Inferior parietal cortex (tissue), 1 donor: ENCODE data around the gene ZNF514.

Source experiments
- DNase-seq: peaks from one replicate; pipeline ENCODE4 v3.0.0-alpha.2; 2016; ENCODE audit errors: extremely low spot score

Gene ZNF514

DNA sequence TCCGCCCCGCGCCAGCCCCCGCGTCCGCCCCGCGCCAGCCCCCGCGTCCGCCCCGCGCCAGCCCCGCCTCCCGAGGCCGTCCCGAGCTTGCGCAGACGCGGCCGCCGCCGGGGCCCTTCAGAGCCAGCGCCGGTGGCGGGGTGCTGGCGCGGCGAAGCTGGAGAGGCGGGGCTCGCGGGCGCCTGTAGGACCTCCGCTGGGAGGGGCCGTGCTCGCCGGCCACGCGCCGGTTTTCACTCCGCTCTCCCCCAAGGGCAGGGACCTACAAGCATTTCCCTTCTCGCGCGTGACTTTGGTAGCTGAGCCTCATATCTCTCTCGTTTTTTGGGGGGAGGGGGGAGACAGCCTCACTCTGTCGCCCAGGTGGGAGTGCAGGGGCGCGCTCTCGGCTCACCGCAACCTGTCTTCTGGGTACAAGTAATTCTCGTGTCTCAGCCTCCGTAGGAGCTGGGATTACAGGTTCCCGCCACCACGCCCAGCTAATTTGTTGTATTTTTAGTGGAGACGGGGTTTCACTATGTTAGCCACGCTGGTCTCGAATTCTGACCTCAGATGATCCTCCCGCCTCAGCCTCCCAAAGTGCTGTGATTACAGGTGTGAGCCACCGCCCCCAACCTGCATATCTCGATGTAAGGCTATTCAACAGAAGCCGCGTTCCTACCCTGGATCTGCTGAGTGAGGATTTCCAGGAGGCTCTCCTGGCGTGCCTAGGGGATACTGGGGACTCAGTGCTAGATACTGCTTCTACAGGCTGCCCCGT is at the start of gene ZNF514:
Gene ZNF514 (minus strand): TSS at position 159 of the 760 bp plus-strand sequence. CDS start 6,595 bp downstream, outside the sequence.
- DNase-seq: peak; percentile 73

- no peak for DNase-seq
Measured at GRCh38 chr2:95208106-95208505, 48.5 kb upstream of the ZNF514 start.

DNA sequence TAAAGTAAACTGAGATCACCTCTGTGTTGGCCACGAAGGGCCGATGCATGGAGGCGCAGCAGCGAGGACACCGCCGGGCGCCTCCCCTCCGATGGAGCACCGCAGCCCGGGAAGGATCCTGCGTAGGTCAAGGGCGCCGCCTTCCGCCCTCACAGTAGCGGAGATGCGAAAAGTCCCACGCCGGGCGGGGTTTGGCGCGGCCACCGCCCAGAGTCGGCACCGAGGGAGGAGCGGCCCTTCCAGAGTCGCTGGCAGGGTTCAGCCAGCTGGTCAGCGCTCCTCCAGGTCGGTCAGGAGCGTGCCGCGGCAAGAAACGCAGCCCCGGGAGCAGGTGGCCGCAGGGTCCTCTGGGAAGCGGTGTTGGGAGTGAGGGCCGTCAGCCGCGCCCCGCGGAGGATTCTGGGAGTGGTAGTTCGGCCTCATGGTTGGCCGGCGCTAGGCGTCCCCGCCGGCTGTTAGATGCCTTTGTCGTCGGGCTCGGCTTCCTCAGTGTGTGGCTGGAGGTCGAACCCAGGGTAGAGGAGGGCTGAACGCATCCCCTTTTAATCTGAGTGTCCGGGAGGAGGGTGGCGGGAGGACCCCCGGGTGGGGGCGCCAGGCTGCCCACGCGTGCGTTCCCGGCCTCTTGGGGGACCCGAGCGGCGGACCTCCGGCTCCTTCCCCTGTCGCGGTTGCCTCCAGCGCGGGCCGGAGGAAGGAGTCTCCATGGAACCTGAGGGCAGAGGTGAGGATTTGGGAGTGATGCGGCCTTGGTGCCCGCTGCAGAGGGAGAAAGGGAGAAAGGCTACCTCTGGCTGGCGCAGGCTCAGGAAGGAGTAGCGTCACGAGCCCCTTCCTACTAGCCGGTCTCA is 47.7 kb upstream of the ZNF514 start, which contains the start of gene ZNF892:
Gene ZNF892 (plus strand): TSS at position 411 of the 851 bp plus-strand sequence. CDS start 295 bp downstream, at position 706.
- peak; percentile 91 for DNase-seq

DNA sequence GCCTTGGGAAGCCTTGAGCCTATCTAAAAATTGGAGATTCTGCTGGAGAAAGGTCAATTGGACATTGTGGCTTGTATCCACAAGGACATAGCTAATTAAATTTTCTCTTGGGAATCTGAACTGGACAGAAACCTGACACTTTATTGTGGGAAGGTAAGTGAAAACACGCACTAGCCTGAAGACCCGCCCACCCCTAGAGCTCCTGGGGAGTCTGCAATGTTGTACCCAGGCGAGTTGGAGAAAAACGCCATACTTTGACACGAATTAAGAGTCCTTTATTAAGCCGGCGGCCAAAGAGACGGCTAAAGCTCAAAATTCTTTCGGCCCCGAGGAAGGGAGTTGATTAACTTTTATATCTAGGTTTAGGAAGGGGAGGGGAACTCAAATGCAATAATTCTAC is 46.4 kb upstream of the ZNF514 start:
- no peak for DNase-seq

DNA sequence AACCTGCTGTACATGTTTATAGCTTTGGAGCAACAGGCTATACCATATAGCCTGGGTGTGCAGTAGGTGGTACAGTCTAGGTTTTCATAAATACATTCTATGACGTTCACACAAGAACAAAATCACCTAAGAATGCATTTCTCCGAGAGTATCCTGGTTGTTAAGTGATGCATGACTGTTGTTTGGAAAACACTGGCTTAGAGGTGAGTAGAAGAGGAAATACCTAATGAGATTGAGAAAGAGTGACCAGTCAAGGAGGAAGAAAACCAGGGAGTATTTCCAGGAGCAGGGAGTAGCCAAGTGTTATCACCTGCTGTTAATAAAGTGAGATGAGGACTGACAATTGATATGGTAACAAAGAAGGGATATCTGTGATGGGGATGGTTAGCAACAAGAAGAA is 44.7 kb upstream of the ZNF514 start:
- DNase-seq: no peak

DNA sequence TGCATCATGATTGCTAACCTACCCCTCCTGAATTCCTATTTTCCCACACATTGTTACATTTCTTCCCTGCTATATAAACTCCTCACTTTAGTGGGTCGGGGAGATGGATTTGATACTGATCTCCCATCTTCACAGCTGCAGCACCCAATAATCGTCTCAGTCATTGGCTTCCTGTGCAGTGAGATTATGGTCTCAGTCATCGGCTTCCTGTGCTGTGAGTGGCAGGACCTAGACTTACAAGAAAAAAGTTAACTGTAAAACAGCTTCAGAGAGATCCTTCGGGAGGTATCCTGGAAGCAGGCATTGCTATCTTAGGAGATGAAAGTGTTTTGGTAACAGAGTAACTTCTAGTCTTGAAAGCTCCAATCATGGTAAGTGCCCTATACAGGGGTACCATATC is 44.3 kb upstream of the ZNF514 start:
- DNase-seq: no peak

GRCh38 chr2:95192956-95193355 is 33.3 kb upstream of the ZNF514 start:
- peak; percentile 52 for DNase-seq

DNA sequence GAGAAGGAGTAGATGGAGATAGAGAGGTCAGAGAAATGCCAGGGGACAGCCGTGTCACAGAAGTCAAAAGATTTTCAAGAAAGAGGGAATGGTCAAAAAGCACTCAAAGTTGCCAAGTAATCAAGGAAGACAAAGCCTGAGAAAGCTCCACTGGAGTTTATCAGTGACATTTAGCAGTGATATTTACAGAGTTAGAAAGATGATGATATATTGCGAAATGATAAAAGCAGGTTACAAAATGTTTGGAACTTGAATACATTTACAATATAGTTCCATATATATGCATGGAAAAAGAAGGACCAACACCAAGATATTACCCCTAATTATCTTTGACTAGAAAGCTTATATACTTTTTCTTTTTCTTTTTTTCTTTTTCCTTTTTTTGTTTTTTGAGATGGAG is 26.3 kb upstream of the ZNF514 start:
- no peak for DNase-seq

- peak; percentile 29 for DNase-seq
Measured at GRCh38 chr2:95185197-95185596, 25.5 kb upstream of the ZNF514 start.

DNA sequence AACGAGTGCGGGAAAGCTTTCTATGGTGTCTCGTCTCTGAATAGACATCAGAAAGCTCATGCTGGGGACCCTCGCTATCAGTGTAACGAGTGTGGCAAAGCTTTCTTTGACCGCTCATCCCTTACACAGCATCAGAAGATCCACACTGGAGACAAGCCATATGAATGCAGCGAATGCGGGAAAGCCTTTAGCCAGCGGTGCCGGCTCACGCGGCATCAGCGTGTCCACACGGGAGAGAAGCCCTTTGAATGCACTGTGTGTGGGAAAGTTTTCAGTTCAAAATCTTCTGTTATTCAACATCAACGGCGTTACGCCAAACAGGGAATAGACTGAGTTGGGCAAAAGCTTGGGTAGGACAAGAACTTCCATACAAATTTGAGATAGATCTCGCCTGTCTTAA is 22.1 kb upstream of the ZNF514 start:
- no peak for DNase-seq

DNA sequence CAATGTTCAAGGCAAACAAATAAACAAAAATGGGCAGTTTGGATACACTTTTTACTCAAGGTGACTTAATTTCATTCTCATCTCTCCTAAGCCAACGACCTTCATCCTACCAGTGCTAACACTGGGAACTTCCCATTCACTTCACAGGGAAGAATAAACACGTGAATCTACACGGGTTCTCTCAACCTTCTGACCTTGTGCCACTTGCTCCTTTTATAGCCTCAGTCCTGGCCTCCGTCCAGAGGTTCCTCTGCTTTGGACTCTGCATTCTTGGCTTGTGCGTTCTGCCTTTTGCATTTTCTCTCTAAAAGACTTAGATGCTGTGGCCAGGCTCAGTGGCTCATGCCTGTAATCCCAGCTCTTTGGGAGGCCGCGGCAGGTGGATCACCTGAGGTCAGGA is 19.8 kb upstream of the ZNF514 start:
- no peak for DNase-seq

DNA sequence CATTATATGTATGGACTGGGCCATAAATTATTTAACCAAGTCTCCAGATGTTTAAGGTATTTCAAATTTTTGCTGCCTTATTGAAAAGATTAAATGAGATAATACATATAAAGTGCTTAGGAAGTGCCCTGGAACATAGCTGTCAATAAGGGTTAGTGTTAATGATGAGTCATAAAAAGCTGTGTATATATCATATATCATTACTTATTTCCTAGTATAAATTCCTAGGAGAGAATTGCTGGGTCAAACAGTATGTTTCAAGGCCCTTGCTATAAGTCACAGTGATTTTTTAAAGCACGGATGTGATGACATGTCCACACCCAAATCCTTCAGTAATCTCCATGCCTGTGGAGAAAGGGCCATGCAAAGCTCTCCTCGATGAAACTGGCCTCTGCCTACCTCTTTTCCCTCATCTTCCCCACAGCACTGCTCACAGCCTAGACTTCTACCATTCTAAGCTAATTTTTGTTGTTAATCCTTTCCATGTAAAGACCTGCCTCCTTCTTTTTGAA is 14.4 kb upstream of the ZNF514 start:
- DNase-seq: no peak

DNA sequence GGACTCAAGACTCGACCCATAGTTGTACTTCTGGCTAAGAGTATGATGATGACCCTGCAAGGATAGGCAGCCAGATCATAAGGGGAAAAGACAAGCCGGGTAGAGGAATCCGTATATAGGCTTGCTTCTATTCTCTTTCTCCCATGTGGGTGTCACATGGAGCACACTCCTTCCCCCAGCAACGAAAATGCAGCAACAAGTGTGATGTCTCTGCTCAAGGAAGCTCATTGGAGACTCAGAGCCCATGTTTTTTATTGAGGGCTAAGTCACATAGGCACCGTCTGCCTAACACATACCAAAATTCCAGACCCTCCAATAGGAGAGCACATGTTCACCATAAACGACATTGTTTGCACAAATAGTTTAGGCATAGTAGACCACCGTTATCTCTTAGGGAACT is 12.3 kb upstream of the ZNF514 start:
- DNase-seq: no peak

- no peak for DNase-seq
Measured at GRCh38 chr2:95166065-95166763, 6.6 kb upstream of the ZNF514 start.

- peak; percentile 100 for DNase-seq
Measured at GRCh38 chr2:95165371-95166064, 5.9 kb upstream of the ZNF514 start, which contains the start of gene ZNF2. ZNF2 (plus strand) TSS chr2:95165809; CDS start chr2:95176227, 10,418 bp downstream.

GRCh38 chr2:95165030-95165370 is 5.4 kb upstream of the ZNF514 start:
- no peak for DNase-seq

DNA sequence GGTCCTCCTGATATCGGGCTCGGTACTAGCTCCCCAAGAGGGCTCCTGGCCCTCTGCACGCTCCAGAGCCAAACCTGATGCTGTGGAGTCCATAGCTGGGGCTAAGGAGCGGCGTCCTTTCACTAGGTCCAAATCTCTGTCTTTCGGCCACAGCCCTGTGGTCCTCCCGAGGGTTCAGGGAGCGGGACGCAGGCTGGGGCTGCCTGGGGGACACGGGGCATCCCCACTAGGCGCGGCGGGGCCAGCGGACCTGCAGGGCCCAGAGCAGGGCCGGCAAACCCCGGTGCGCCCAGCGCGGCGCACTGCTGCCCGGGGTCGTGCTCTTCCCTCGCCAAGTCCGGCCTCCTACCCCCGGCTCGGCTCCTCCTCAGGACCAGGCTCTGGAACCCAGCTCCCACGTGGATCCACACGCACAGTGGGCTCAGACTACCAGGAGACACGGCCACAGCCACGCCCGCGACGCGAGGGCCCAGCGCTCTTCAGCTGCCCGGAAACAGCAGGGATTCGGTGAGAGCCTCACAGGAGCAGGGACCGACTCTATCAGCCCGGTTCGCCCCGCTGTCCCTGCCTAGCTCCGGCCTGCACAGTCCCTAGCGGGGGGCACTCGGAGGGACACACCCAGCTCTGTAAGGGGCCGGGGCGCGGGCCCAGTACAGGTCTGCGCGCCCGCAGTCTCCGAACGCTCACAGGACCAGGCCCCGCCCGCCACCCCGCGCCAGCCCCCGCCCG is 593 bp downstream of the ZNF514 start:
- DNase-seq: peak; percentile 32

DNA sequence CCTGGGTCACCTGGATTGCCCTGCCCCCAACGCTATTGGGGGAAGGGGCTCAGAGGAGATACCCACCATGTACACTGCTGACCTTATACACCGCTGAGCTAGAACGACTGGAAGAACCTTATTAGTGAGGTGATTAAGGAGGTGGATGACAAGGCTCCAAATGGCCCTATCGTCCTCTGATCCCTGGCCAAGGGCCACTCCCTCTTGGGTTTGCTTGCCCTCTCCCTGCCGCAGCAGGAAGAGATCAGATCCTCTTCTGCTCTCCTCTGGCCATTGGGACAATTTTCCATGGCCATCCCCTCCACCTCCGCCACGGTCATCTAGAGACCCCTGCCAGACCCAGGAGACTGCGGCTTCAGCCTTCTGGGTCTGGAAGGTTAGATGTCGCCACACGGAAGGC is 1.2 kb downstream of the ZNF514 start:
- no peak for DNase-seq

- no peak for DNase-seq
Measured at GRCh38 chr2:95149397-95149984, 10.2 kb downstream of the ZNF514 start.

DNA sequence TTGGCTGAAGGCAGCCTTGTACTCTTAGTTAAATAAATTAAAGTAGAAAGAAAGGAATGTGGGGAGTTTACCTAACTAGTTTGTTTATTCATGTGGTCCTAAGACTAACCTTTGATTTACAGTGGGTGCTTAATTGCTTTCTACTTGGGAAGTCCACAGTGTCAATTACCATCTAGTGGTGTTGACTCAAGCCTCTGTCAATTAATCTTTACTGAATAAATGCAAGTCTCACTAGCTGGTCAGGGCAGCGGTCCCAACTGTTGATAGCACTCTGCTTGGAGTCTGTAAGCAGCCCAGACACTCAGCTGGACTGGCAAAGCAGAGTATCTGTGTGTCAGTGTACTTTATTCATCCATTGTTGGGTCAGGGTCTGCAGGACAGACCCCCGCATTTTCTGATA is 15.8 kb downstream of the ZNF514 start:
- DNase-seq: no peak
